Measurements from ENCODE around the gene FOXF2.

- TF ChIP-seq POLR2A (IDR thresholded peaks at IDR 0.05) (no peak), CTCF (IDR thresholded peaks at IDR 0.05) (no peak)
These were observed 49.1 kb downstream of the FOXF2 start for GRCh38 chr6:1438471-1438881.
